ENCODE measurements around the gene CACNA2D3.

The CACNA2D3 gene

DNA sequence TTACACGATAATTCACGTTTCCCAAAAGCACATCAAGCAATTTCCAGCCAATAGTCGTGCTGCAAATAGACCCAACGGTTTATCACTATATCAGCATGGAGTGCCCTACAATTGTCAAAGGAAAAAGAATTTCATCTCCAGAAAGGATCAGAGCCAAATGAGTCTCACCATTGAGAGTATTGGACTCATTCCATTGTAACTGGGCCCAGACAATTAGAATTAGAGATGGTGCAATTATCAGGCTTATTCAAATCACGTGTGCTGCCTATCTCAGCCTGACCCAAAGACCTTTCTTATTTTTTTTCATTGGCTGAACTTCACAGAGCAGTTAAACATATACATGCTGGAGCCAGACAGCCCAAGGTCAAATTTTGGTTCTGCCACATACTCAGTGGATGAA is 892.6 kb downstream of the CACNA2D3 start:
- Histone ChIP-seq H3K9me3 (ENCODE audit: control insufficient read depth, insufficient read depth, low read length) (no peaks in the 10 kb centered on the region), H3K27me3 (ENCODE audit: control insufficient read depth, insufficient read depth, low read length) (no peaks in the 10 kb centered on the region), H3K9ac (ENCODE audit: low read depth, low read length) (no peak overlapping the region), H3K4me3 (ENCODE audit: low read depth, low read length) (no peak overlapping the region), H3K4me1 (ENCODE audit: control insufficient read depth, insufficient read depth, low read length) (peaks cover 17% of the 10 kb centered on the region), H3K27ac (ENCODE audit: low read depth, low read length) (no peak overlapping the region), H3K36me3 (ENCODE audit: control insufficient read depth, insufficient read depth, low read length) (no peaks in the 10 kb centered on the region)

DNA sequence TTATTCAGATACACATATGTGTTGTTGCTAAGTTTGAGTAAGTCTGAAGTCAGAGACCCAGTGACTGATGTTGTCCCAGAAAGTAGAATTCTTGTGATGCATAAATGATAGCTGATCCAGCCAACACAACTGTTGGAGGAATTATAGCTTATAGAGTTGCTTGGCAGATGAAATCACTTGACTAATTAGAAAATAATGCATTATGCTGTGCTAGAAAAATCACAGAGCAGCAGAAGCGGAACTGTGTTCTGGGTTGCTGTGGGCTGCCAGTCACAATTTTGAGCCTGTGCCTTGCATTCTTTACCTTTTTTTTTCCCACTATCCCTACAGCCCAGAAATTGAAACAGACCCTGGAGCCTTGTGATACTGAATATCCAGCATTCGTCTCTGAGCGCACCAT is 895.5 kb downstream of the CACNA2D3 start:
- no peak overlapping the region for H3K4me3 ChIP-seq (ENCODE audit: low read depth, low read length)
- no peaks in the 10 kb centered on the region for H3K36me3 ChIP-seq (ENCODE audit: control insufficient read depth, insufficient read depth, low read length)
- H3K27ac ChIP-seq (ENCODE audit: low read depth, low read length): no peak overlapping the region
- H3K4me1 ChIP-seq (ENCODE audit: control insufficient read depth, insufficient read depth, low read length): peaks cover 17% of the 10 kb centered on the region
- H3K9me3 ChIP-seq (ENCODE audit: control insufficient read depth, insufficient read depth, low read length): no peaks in the 10 kb centered on the region
- no peak overlapping the region for H3K9ac ChIP-seq (ENCODE audit: low read depth, low read length)
- H3K27me3 ChIP-seq (ENCODE audit: control insufficient read depth, insufficient read depth, low read length): no peaks in the 10 kb centered on the region

DNA sequence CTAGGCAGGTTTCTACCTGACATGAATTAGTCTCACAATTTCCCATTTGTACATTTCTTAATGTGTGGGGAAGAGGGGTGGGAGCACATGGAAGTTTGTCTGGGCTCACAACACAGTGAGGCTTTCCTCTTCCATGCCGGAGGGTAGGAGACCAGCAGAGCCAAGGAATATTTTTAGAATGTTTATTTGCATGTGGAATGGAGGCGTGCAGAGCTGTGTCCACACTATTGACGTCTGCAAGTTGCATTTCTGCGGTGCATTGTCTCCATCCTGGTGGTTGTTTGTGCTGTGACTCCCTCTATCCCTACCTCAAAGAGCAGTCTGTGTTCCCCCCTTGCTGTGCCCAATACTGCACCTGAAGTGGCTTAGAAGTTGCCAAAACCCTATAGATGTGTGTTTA is 908.6 kb downstream of the CACNA2D3 start:
- no peak overlapping the region for H3K9ac ChIP-seq (ENCODE audit: low read depth, low read length)
- no peaks in the 10 kb centered on the region for H3K27me3 ChIP-seq (ENCODE audit: control insufficient read depth, insufficient read depth, low read length)
- H3K36me3 ChIP-seq (ENCODE audit: control insufficient read depth, insufficient read depth, low read length): no peaks in the 10 kb centered on the region
- no peaks in the 10 kb centered on the region for H3K4me1 ChIP-seq (ENCODE audit: control insufficient read depth, insufficient read depth, low read length)
- H3K27ac ChIP-seq (ENCODE audit: low read depth, low read length): no peak overlapping the region
- no peak overlapping the region for H3K4me3 ChIP-seq (ENCODE audit: low read depth, low read length)
- no peaks in the 10 kb centered on the region for H3K9me3 ChIP-seq (ENCODE audit: control insufficient read depth, insufficient read depth, low read length)

DNA sequence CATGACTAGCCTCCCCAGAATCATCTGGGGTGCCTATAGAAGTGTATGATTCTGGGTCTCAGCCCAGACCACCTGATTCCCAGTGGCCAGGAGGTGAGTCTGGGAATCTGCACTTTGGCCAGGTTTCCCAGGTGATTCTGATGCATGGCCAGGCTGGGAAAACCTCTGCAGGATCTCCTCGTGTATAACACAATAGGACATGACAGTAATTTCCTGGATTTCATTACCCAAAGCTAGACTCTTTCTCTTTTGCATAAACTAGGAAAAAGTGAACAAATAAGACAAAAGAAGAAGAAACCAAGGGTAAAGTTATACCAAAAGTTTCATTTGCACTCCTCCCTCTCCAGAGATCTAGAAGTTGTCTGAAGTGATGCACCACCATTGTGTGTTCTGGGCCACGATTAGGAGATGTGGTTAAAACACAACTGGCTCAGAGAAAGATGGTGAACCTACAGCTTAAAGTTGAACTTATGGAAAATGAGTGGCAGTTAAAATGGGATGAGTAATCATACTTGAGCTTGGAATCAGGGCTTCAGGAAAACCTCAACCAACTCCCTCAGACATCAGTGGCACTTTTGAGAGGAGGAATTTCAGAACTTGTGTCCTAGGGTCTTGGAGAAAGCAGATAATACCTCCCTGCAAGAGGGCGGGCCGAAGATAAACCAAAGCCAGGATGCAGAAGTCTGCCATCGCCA is 914.7 kb downstream of the CACNA2D3 start:
- Histone ChIP-seq H3K9me3 (ENCODE audit: control insufficient read depth, insufficient read depth, low read length) (no peaks in the 10 kb centered on the region), H3K4me3 (ENCODE audit: low read depth, low read length) (no peak overlapping the region), H3K27ac (ENCODE audit: low read depth, low read length) (no peak overlapping the region), H3K36me3 (ENCODE audit: control insufficient read depth, insufficient read depth, low read length) (no peaks in the 10 kb centered on the region), H3K27me3 (ENCODE audit: control insufficient read depth, insufficient read depth, low read length) (no peaks in the 10 kb centered on the region), H3K9ac (ENCODE audit: low read depth, low read length) (no peak overlapping the region), H3K4me1 (ENCODE audit: control insufficient read depth, insufficient read depth, low read length) (no peaks in the 10 kb centered on the region)

DNA sequence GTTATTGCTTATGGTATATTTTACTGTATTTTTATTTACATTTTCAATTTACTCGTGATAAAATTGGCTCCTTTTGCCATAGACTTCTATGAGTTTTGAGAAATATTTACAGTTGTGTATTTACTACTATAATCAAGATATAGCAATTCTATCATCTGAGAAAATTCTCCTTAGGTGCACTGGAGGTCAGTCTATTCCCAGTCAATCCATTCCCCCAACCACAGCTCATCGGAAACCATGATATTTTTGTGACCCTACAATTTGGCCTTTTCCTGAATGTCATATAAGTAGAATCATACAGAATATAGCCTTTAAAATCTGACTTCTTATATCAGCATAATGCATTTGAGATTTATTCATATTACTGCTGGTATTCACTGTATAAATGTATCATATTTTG is 920.2 kb downstream of the CACNA2D3 start:
- H3K4me1 ChIP-seq (ENCODE audit: control insufficient read depth, insufficient read depth, low read length): no peaks in the 10 kb centered on the region

DNA sequence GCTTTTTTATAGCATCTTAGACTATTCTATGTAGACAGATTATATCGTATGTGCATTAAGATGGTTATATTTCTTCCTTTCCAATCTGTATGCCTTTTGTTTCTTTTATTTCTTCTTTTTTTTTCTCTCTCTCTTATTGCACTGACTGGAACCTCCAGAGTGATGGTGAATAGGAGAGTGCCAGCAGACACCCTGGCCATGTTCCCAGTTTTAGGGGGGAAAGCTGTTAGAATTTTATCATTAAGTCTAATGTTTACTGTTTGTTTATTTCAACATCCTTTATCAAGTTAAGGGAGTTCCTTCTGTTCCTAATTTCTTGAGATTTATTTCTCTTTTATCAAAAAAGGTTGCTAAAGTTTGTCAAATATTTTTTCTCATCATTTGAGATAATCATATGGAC is 922.1 kb downstream of the CACNA2D3 start:
- H3K4me3 ChIP-seq (ENCODE audit: low read depth, low read length): no peak overlapping the region
- H3K9ac ChIP-seq (ENCODE audit: low read depth, low read length): no peak overlapping the region
- H3K27me3 ChIP-seq (ENCODE audit: control insufficient read depth, insufficient read depth, low read length): no peaks in the 10 kb centered on the region
- H3K36me3 ChIP-seq (ENCODE audit: control insufficient read depth, insufficient read depth, low read length): no peaks in the 10 kb centered on the region
- no peaks in the 10 kb centered on the region for H3K4me1 ChIP-seq (ENCODE audit: control insufficient read depth, insufficient read depth, low read length)
- H3K9me3 ChIP-seq (ENCODE audit: control insufficient read depth, insufficient read depth, low read length): no peaks in the 10 kb centered on the region
- H3K27ac ChIP-seq (ENCODE audit: low read depth, low read length): no peak overlapping the region

More for the DNA sequence above, 920.2 kb downstream of the CACNA2D3 start:
- H3K9ac ChIP-seq (ENCODE audit: low read depth, low read length): no peak overlapping the region
- no peaks in the 10 kb centered on the region for H3K9me3 ChIP-seq (ENCODE audit: control insufficient read depth, insufficient read depth, low read length)
- H3K36me3 ChIP-seq (ENCODE audit: control insufficient read depth, insufficient read depth, low read length): no peaks in the 10 kb centered on the region
- H3K27ac ChIP-seq (ENCODE audit: low read depth, low read length): no peak overlapping the region
- H3K4me3 ChIP-seq (ENCODE audit: low read depth, low read length): no peak overlapping the region
- H3K27me3 ChIP-seq (ENCODE audit: control insufficient read depth, insufficient read depth, low read length): no peaks in the 10 kb centered on the region

DNA sequence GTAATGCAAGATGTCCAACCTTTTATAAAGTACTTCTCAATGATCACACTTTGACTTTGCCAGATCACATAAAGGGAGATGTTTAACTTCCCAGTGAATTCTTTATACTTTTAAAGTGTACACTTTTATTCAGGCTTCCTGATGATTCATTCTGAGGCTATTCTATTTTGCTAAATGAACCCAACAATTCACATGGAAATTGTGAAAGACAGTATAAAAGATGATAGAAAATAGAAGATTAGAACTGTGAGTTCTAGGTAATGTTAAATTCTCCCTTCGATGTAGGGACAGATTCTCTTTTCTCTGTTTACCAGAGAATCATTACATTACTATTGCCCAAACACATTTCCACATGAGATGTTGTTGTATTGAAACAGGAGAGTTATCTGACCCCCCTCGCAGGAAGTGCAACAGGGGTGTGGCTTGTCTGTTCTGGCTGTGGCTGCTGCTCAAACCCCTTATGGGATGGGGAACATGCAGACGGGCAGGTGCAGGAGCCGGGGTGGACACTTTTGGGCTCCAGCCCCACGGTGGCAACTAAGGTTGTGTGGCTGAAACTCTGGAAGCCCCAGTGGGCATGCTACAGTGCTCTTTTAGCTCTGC is 936.8 kb downstream of the CACNA2D3 start:
- Histone ChIP-seq H3K9ac (ENCODE audit: low read depth, low read length) (no peak overlapping the region), H3K27ac (ENCODE audit: low read depth, low read length) (no peak overlapping the region), H3K9me3 (ENCODE audit: control insufficient read depth, insufficient read depth, low read length) (0 out of 2 replicates have a peak, but pooled peaks cover 3% of the 10 kb centered on the region), H3K36me3 (ENCODE audit: control insufficient read depth, insufficient read depth, low read length) (no peaks in the 10 kb centered on the region), H3K27me3 (ENCODE audit: control insufficient read depth, insufficient read depth, low read length) (no peaks in the 10 kb centered on the region), H3K4me1 (ENCODE audit: control insufficient read depth, insufficient read depth, low read length) (peaks cover 19% of the 10 kb centered on the region), H3K4me3 (ENCODE audit: low read depth, low read length) (no peak overlapping the region)

DNA sequence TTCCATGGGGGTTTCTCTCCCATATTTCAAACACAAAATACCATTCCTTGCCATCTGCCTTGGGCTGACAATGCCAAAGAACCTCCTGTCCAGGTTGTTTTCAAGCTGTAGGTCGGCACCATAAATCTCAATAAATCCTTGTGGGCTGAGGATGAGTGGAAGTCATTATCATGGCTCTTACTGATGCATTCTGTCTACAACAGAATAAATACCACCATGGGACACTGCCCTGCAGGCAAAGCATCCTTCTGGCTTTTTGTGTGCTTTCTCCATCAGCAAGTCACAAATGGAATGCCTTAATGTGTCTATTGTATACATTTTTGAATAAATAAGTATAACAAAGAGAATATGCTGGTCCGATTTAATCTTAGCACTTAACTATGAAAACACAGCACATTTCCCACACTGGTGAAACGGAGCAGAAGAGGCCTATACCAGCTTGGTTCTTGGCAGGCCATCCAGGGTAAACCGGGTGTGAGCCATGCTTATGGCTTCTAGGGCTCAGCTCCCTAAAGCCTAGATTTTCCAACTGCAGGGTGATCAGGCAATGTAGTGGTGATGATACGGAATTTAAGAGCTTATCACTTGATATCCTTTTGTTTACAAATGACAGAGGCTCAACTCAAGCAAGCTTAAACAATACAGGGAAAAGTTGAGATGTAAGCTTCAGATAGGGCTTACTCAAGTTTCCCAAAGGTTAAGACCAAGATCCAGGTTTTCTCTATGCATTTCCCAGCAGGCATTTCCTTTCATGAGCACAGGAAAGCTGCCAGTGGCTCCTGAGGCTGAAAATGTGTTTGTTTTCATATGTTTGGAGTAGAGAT is 938.8 kb downstream of the CACNA2D3 start:
- H3K36me3 ChIP-seq (ENCODE audit: control insufficient read depth, insufficient read depth, low read length): no peaks in the 10 kb centered on the region
- H3K9ac ChIP-seq (ENCODE audit: low read depth, low read length): no peak overlapping the region
- H3K27me3 ChIP-seq (ENCODE audit: control insufficient read depth, insufficient read depth, low read length): no peaks in the 10 kb centered on the region
- peaks cover 19% of the 10 kb centered on the region for H3K4me1 ChIP-seq (ENCODE audit: control insufficient read depth, insufficient read depth, low read length)
- H3K4me3 ChIP-seq (ENCODE audit: low read depth, low read length): no peak overlapping the region
- H3K27ac ChIP-seq (ENCODE audit: low read depth, low read length): no peak overlapping the region
- no peaks in the 10 kb centered on the region for H3K9me3 ChIP-seq (ENCODE audit: control insufficient read depth, insufficient read depth, low read length)

DNA sequence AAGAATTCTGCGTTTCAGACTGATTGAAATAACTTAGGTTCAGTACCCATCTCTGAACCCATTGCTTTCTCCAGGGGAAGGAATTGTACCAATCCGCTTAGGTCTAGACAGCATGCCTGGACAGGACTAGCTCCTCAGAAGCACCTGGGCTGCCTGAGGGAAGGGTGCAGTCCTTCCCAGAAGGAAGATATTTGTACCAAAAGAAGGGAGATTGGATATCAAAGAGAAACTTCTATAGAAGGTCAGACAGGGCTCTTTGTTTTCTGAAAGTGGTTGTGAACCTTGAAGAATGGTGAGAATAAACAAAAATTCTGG is 939.3 kb downstream of the CACNA2D3 start:
- Histone ChIP-seq H3K4me3 (ENCODE audit: low read depth, low read length) (no peak overlapping the region), H3K27me3 (ENCODE audit: control insufficient read depth, insufficient read depth, low read length) (no peaks in the 10 kb centered on the region), H3K4me1 (ENCODE audit: control insufficient read depth, insufficient read depth, low read length) (peaks cover 19% of the 10 kb centered on the region), H3K9me3 (ENCODE audit: control insufficient read depth, insufficient read depth, low read length) (no peaks in the 10 kb centered on the region), H3K36me3 (ENCODE audit: control insufficient read depth, insufficient read depth, low read length) (no peaks in the 10 kb centered on the region), H3K9ac (ENCODE audit: low read depth, low read length) (no peak overlapping the region), H3K27ac (ENCODE audit: low read depth, low read length) (no peak overlapping the region)

DNA sequence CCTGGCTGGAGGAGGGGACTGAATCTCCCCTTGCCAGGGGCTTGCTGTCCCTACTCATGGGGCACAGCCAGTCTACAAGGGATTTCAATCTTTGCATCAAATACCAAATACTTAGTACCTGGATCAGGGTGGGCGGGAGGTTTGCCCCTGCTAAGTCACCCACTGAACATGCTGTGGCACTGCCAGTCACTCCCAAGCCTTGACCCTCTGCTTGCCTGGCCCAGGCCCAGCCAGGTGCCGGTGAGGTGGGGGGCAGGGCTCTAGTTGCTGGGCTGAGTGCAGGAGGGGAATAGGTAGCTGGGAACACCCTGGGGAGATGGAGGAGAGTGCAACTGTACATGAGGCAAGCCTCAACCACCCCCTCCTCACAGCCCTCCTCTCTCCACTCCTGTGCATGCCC is 941.8 kb downstream of the CACNA2D3 start:
- no peaks in the 10 kb centered on the region for H3K27me3 ChIP-seq (ENCODE audit: control insufficient read depth, insufficient read depth, low read length)
- H3K4me3 ChIP-seq (ENCODE audit: low read depth, low read length): no peak overlapping the region
- H3K27ac ChIP-seq (ENCODE audit: low read depth, low read length): no peak overlapping the region
- no peaks in the 10 kb centered on the region for H3K9me3 ChIP-seq (ENCODE audit: control insufficient read depth, insufficient read depth, low read length)
- H3K36me3 ChIP-seq (ENCODE audit: control insufficient read depth, insufficient read depth, low read length): no peaks in the 10 kb centered on the region
- H3K4me1 ChIP-seq (ENCODE audit: control insufficient read depth, insufficient read depth, low read length): peaks cover 19% of the 10 kb centered on the region
- H3K9ac ChIP-seq (ENCODE audit: low read depth, low read length): no peak overlapping the region

DNA sequence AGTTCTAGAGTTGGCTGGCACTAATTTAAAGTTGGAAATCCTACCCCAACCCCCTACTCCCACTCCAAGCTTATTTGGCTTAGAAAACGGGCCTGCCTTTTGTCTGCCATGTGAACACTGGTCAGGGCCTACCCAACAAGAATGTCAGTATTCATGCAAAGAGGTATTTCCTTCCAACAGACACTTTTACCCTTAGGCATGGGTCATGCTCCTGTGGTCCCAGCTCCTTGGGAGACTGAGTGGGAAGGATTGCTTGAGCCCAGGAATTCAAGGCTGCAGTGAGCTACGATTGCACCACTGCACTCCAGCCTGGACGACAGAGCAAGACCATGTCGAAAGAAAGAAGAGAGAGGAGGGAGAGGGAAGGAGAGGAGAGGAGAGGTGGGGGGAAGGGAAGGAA is 943.0 kb downstream of the CACNA2D3 start:
- H3K27me3 ChIP-seq (ENCODE audit: control insufficient read depth, insufficient read depth, low read length): no peaks in the 10 kb centered on the region
- H3K9me3 ChIP-seq (ENCODE audit: control insufficient read depth, insufficient read depth, low read length): no peaks in the 10 kb centered on the region
- H3K9ac ChIP-seq (ENCODE audit: low read depth, low read length): no peak overlapping the region
- H3K4me1 ChIP-seq (ENCODE audit: control insufficient read depth, insufficient read depth, low read length): peaks cover 19% of the 10 kb centered on the region
- no peak overlapping the region for H3K4me3 ChIP-seq (ENCODE audit: low read depth, low read length)
- H3K27ac ChIP-seq (ENCODE audit: low read depth, low read length): no peak overlapping the region
- no peaks in the 10 kb centered on the region for H3K36me3 ChIP-seq (ENCODE audit: control insufficient read depth, insufficient read depth, low read length)
